ENCODE results near the gene EXOC6. TPM values are rescaled to one million over a fixed set of nuclear protein-coding genes. Genes with fewer than 3 reads are reported as not detected.

Gene EXOC6
- total RNA-seq, 4 donors from 2014 or later, result 14.1 to 34.9 (median 16.2) TPM

DNA sequence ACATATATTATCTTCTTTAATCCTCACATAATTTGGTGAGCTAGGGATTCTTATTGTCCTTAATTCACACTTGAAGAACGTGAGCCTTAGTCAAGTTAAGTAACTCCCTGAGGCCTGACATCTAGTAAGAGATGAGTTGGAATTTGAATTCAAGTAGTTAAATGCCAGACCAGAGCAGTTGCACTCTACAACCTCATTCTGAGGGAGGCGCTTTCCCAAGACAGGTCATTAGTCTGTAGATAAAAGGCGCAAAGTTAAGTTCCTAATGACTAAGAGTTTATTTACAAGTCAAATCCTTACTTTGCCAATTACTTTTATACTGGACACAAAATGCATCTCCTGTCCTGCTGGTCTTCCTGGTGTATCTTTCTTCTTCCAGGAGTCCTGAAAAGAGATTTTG is 3.6 kb upstream of the EXOC6 start:
- WGBS, result 72% methylated on average over 3 of the region's 3 CpGs
- intact Hi-C loops (cut with DNase I), result loop anchor here (5.0 to 10.0 kb wide), 2 partner anchors 38 to 150 kb away; no protein-coding TSS in a partner anchor

DNA sequence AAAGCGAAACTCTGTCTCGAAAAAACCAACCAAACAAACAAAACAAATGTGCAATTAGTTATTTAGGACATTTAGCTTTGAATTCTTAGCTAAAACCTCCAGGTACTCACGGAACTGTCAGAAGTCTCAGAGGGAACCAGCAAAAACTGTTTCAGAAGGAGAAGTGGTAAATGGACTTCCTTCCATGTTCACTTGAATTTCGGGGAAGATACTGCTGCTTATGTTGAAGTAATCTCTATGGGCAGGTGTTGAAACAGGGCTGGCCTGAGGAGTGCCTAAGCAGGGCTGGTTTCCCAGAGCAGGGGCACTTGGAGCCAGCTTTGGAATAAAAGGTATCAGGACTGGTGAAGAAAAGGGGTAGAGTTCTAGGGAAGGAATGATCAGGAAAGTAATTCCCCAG is 2.4 kb upstream of the EXOC6 start:
- intact Hi-C loops (cut with DNase I), result loop anchor here (5.0 to 10.0 kb wide), 2 partner anchors 36 to 151 kb away; no protein-coding TSS in a partner anchor
- no peaks in the 10 kb centered on the region for H3K9me3 ChIP-seq
- WGBS, result 79% methylated on average over 4 of the region's 4 CpGs

More for the DNA sequence above, 3.6 kb upstream of the EXOC6 start:
- H3K27me3 ChIP-seq, result no peaks in the 10 kb centered on the region
- H3K4me1 ChIP-seq, result peaks cover 3 to 24% (median 16%) of the 10 kb centered on the region in 4 donors
- no peaks in the 10 kb centered on the region for H3K36me3 ChIP-seq
- TF ChIP-seq EP300 (IDR thresholded peaks at IDR 0.05) (no peak), POLR2AphosphoS5 (IDR thresholded peaks at IDR 0.05) (no peak), POLR2A (IDR thresholded peaks at IDR 0.05; ENCODE audit: low read depth) (no peak)
- TF ChIP-seq, protein P1, sequence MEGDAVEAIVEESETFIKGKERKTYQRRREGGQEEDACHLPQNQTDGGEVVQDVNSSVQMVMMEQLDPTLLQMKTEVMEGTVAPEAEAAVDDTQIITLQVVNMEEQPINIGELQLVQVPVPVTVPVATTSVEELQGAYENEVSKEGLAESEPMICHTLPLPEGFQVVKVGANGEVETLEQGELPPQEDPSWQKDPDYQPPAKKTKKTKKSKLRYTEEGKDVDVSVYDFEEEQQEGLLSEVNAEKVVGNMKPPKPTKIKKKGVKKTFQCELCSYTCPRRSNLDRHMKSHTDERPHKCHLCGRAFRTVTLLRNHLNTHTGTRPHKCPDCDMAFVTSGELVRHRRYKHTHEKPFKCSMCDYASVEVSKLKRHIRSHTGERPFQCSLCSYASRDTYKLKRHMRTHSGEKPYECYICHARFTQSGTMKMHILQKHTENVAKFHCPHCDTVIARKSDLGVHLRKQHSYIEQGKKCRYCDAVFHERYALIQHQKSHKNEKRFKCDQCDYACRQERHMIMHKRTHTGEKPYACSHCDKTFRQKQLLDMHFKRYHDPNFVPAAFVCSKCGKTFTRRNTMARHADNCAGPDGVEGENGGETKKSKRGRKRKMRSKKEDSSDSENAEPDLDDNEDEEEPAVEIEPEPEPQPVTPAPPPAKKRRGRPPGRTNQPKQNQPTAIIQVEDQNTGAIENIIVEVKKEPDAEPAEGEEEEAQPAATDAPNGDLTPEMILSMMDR (IDR thresholded peaks at IDR 0.05), result no peak
- no peak overlapping the region for H3K27ac ChIP-seq (replicated peaks in 1 of 4)
- H3K4me3 ChIP-seq, result no peak overlapping the region
- DNase-seq (ENCODE audit: extremely low spot score), result no peak
- no peaks in the 10 kb centered on the region for H3K9me3 ChIP-seq

DNA sequence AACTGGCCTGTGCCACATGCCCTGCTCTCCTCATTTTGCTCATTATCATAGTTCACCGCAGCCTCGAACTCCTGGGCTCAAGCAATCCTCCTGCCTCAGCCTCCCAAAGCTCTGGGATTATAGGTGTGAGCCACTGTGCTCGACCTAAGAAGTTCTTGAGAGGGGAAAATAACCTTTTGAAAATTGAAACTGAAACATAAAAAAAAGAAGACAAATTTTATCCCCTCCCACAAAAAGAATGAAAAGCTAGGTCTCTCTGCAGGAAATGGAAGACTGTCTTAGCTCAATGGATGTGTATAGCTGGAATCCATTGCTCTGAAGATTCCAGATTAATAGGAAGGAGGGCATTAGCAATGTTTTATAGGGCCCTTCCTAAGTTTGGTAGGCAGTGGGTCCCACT is 2.0 kb upstream of the EXOC6 start:
- Histone ChIP-seq H3K9me3 (no peaks in the 10 kb centered on the region), H3K27ac (replicated peaks in 1 of 4) (no peak overlapping the region), H3K4me1 (peaks cover 5 to 28% (median 21%) of the 10 kb centered on the region in 4 donors), H3K36me3 (no peaks in the 10 kb centered on the region), H3K4me3 (no peak overlapping the region), H3K27me3 (no peaks in the 10 kb centered on the region)
- intact Hi-C loops (cut with DNase I), result loop anchor here (5.0 to 10.0 kb wide), 2 partner anchors 36 to 152 kb away; no protein-coding TSS in a partner anchor
- WGBS, result 59% methylated on average over 3 of the region's 3 CpGs
- no peak for DNase-seq (ENCODE audit: extremely low spot score)
- TF ChIP-seq EP300 (IDR thresholded peaks at IDR 0.05), result no peak
- TF ChIP-seq, protein P1 (IDR thresholded peaks at IDR 0.05), result no peak
- TF ChIP-seq POLR2A (IDR thresholded peaks at IDR 0.05; ENCODE audit: low read depth), result no peak
- TF ChIP-seq POLR2AphosphoS5 (IDR thresholded peaks at IDR 0.05), result no peak

More for the DNA sequence above, 2.4 kb upstream of the EXOC6 start:
- Histone ChIP-seq H3K36me3 (no peaks in the 10 kb centered on the region), H3K27ac (replicated peaks in 1 of 4) (no peak overlapping the region), H3K27me3 (no peaks in the 10 kb centered on the region), H3K4me1 (peaks cover 5 to 28% (median 21%) of the 10 kb centered on the region in 4 donors), H3K4me3 (no peak overlapping the region)
- TF ChIP-seq EP300 (IDR thresholded peaks at IDR 0.05), result no peak
- TF ChIP-seq, protein P1 (IDR thresholded peaks at IDR 0.05), result no peak
- TF ChIP-seq POLR2AphosphoS5 (IDR thresholded peaks at IDR 0.05), result no peak
- no peak for TF ChIP-seq POLR2A (IDR thresholded peaks at IDR 0.05; ENCODE audit: low read depth)
- DNase-seq (ENCODE audit: extremely low spot score), result no peak

DNA sequence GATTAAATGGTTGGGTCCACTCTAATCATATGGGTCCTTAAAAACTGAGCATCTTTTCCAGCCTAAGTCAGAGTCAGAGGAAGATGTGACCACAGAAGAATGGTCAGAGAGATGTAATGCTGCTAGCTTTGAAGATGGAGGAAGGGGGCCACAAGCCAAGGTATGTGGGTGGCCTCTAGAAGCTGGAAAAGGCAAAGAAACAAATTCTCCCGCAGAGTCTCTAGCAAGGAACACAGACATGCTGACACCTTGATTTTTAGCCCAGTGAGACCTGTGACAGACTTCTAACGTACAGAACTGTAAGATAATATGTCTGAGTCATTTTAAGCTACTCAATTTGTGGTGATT is 1.5 kb upstream of the EXOC6 start:
- TF ChIP-seq EP300 (IDR thresholded peaks at IDR 0.05) (no peak), POLR2A (IDR thresholded peaks at IDR 0.05; ENCODE audit: low read depth) (no peak), POLR2AphosphoS5 (IDR thresholded peaks at IDR 0.05) (no peak)
- TF ChIP-seq, protein P1 (IDR thresholded peaks at IDR 0.05), result no peak
- no peaks in the 10 kb centered on the region for H3K27me3 ChIP-seq
- no peak overlapping the region for H3K27ac ChIP-seq (replicated peaks in 1 of 4)
- peaks cover 5 to 28% (median 21%) of the 10 kb centered on the region in 4 donors for H3K4me1 ChIP-seq
- no peaks in the 10 kb centered on the region for H3K9me3 ChIP-seq
- no peak for DNase-seq (ENCODE audit: extremely low spot score)
- no peaks in the 10 kb centered on the region for H3K36me3 ChIP-seq
- intact Hi-C loops (cut with DNase I), result loop anchor here (5.0 to 10.0 kb wide), 2 partner anchors 35 to 152 kb away; no protein-coding TSS in a partner anchor
- no peak overlapping the region for H3K4me3 ChIP-seq
- WGBS, result 89% methylated on average over 2 of the region's 2 CpGs
